Measurements from ENCODE around the gene CARM1. TPM values are rescaled to one million over a fixed set of nuclear protein-coding genes. Genes with fewer than 3 reads are reported as not detected.

CARM1 gene
- total RNA-seq, 6 experiments from 2014 or later: 67.2 to 82.1 (median 76.8) TPM

GRCh38 chr19:10829967-10830366 lies 41.4 kb upstream of the CARM1 start:
- no peaks in the 10 kb centered on the region for H3K4me1 Mint-ChIP-seq (ENCODE audit: low read depth)
- no peaks in the 10 kb centered on the region for H3K9me3 Mint-ChIP-seq
- no peak overlapping the region for H3K27ac Mint-ChIP-seq

GRCh38 chr19:10830370-10830769 lies 41.0 kb upstream of the CARM1 start:
- Mint-ChIP-seq H3K36me3 (ENCODE audit: low read depth) (peaks cover 7% of the 10 kb centered on the region), H3K9me3 (peaks cover under 1% of the 10 kb centered on the region; the same call in 1 of the 2 replicates), H3K27me3 (ENCODE audit: insufficient read depth) (peaks cover 1% of the 10 kb centered on the region), H3K27ac (no peak overlapping the region), H3K4me3 (no peak overlapping the region), H3K4me1 (ENCODE audit: low read depth) (0 out of 2 replicates have a peak, but pooled peaks cover 2% of the 10 kb centered on the region)
- no peak for DNase-seq
- no peak for TF ChIP-seq CTCF (IDR thresholded peaks at IDR 0.05)

More at GRCh38 chr19:10829967-10830366, 41.4 kb upstream of the CARM1 start:
- no peak for DNase-seq
- H3K36me3 Mint-ChIP-seq (ENCODE audit: low read depth): peaks cover 5% of the 10 kb centered on the region; the same call in 1 of the 2 replicates
- TF ChIP-seq CTCF (IDR thresholded peaks at IDR 0.05): no peak
- no peak overlapping the region for H3K4me3 Mint-ChIP-seq
- H3K27me3 Mint-ChIP-seq (ENCODE audit: insufficient read depth): peaks cover 1% of the 10 kb centered on the region

GRCh38 chr19:10830931-10831779 lies 40.2 kb upstream of the CARM1 start:
- H3K4me1 Mint-ChIP-seq (ENCODE audit: low read depth): peaks cover 6% of the 10 kb centered on the region
- H3K4me3 Mint-ChIP-seq: no peak overlapping the region
- no peak for TF ChIP-seq CTCF (IDR thresholded peaks at IDR 0.05)
- H3K27me3 Mint-ChIP-seq (ENCODE audit: insufficient read depth): peaks cover 4% of the 10 kb centered on the region
- no peak for DNase-seq
- peaks cover 5% of the 10 kb centered on the region for H3K9me3 Mint-ChIP-seq
- peaks cover 11% of the 10 kb centered on the region for H3K36me3 Mint-ChIP-seq (ENCODE audit: low read depth)
- H3K27ac Mint-ChIP-seq: no peak overlapping the region

- no peak for TF ChIP-seq CTCF (IDR thresholded peaks at IDR 0.05)
- no peak for DNase-seq
- Mint-ChIP-seq H3K36me3 (ENCODE audit: low read depth) (peaks cover 12% of the 10 kb centered on the region), H3K9me3 (peaks cover 11% of the 10 kb centered on the region), H3K4me3 (no peak overlapping the region), H3K27me3 (ENCODE audit: insufficient read depth) (peaks cover 9% of the 10 kb centered on the region), H3K4me1 (ENCODE audit: low read depth) (peaks cover 16% of the 10 kb centered on the region), H3K27ac (no peak overlapping the region)
Observed at GRCh38 chr19:10831987-10832938, 39.1 kb upstream of the CARM1 start.

GRCh38 chr19:10832939-10833296 lies 38.4 kb upstream of the CARM1 start:
- TF ChIP-seq CTCF (IDR thresholded peaks at IDR 0.05): no peak
- DNase-seq: no peak

More at GRCh38 chr19:10832939-10833296, 38.4 kb upstream of the CARM1 start:
- peaks cover 9% of the 10 kb centered on the region for H3K27me3 Mint-ChIP-seq (ENCODE audit: insufficient read depth)
- no peak overlapping the region for H3K4me3 Mint-ChIP-seq
- H3K4me1 Mint-ChIP-seq (ENCODE audit: low read depth): peaks cover 16% of the 10 kb centered on the region
- H3K27ac Mint-ChIP-seq: no peak overlapping the region; the same call in 1 of the 2 replicates
- H3K36me3 Mint-ChIP-seq (ENCODE audit: low read depth): peaks cover 12% of the 10 kb centered on the region
- H3K9me3 Mint-ChIP-seq: peaks cover 11% of the 10 kb centered on the region
